ENCODE results near the gene EFCAB5. TPM values are rescaled to one million over a fixed set of nuclear protein-coding genes. Genes with fewer than 3 reads are reported as not detected.
"Not testable (repeated sequence)": the region's sequence is repeated elsewhere in the genome, so short reads cannot be mapped to it uniquely, and the experiment has no call there.

The EFCAB5 gene
- polyA plus RNA-seq, 1 donor (not counting 4 experiments of a cell fraction or from before 2014, with no cell fraction given), result 0.17 TPM

DNA sequence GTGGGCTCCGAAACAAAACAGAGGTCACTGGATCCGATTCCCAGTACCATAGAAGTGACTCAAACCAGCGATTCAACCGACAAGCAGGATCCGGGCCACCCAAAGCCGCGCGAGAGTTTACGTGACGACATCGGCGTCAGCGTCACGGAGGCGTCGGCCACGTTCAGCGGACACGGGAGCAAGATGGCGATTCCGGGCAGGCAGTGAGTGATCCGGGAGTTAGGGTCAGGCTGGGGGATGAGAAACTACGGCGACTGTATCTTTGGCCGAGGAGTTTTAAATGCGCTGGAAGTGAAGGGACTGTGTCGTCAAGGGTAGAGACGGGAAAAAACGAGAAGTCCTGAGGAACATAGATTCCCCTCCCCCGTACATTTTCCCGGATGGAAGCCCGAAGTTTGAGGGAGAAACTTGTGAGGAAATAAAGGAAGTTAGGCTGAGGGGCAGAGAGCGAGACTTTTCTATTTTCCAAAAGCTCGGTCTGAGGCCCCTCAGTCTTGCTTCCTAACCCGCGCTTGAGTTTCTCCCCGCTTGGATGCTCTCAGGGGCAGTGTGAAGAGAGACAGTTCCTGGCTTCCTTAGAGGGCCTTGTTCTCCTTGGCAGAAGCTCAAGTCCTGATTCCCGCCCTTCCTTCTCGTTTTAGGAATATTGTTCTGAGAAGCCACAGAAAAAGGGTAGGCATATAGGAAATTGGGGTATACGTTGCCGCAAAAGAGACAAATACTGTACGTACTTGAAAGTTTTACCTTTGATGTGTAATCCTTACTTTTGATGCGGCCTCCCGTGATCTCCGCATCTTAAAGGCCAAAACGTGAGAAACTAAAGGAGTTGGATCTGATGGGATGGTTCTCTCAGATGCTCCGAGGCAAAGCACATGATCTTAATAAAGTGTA is 175.5 kb downstream of the EFCAB5 start, which contains the start of gene NSRP1:
NSRP1 (plus strand) TSS at position 156 of the 891 bp plus-strand sequence; CDS start at position 184, 28 bp downstream.
- DNase-seq (ENCODE audit: low read depth, low spot score) (peak; percentile 67), FAIRE-seq (peak; percentile 96)
- Histone ChIP-seq H3K9me1 (ENCODE audit: control insufficient read depth, extremely low read depth, insufficient read depth, low read length) (no peaks in the 10 kb centered on the region), H3K4me2 (ENCODE audit: control insufficient read depth, extremely low read depth, insufficient read depth, low read depth, low read length) (peak within 1 kb of the TSS; percentile 88), H3K9me3 (ENCODE audit: control insufficient read depth, low read depth, low read length) (no peaks in the 10 kb centered on the region), H3K27me3 (ENCODE audit: control insufficient read depth, extremely low read depth, insufficient read depth, low read length) (no peaks in the 10 kb centered on the region), H4K20me1 (ENCODE audit: control insufficient read depth, extremely low read depth, insufficient read depth, low read length) (no peaks in the 10 kb centered on the region), H3K79me2 (ENCODE audit: control insufficient read depth, insufficient read depth, low read length) (peaks cover 51% of the 10 kb centered on the region), H3K9ac (ENCODE audit: control insufficient read depth, extremely low read depth, insufficient read depth, low read length) (peak within 1 kb of the TSS; percentile 99), H3K36me3 (ENCODE audit: control insufficient read depth in 2 of 2, extremely low read depth in 1 of 2, insufficient read depth in 2 of 2, low read length in 2 of 2) (peaks cover 0 to 4% of the 10 kb centered on the region in 2 experiments), H3K4me1 (ENCODE audit: control insufficient read depth, extremely low read depth, insufficient read depth, low read length) (peaks cover 7% of the 10 kb centered on the region), H3K27ac (ENCODE audit: control insufficient read depth, insufficient read depth, low read length) (peak within 1 kb of the TSS; percentile 100), H2AFZ (ENCODE audit: control insufficient read depth, low read length) (peak within 1 kb of the TSS; percentile 93), H3K4me3 (ENCODE audit: control insufficient read depth in 2 of 3, extremely low read depth in 1 of 3, insufficient read depth in 2 of 3, low read depth in 1 of 3, low read length in 3 of 3) (peak within 1 kb of the TSS; percentile 63 to 97 (median 96))
- TF ChIP-seq EZH2 (IDR thresholded peaks at IDR 0.05; ENCODE audit: low read length), result no peak
- TF ChIP-seq, protein P1, sequence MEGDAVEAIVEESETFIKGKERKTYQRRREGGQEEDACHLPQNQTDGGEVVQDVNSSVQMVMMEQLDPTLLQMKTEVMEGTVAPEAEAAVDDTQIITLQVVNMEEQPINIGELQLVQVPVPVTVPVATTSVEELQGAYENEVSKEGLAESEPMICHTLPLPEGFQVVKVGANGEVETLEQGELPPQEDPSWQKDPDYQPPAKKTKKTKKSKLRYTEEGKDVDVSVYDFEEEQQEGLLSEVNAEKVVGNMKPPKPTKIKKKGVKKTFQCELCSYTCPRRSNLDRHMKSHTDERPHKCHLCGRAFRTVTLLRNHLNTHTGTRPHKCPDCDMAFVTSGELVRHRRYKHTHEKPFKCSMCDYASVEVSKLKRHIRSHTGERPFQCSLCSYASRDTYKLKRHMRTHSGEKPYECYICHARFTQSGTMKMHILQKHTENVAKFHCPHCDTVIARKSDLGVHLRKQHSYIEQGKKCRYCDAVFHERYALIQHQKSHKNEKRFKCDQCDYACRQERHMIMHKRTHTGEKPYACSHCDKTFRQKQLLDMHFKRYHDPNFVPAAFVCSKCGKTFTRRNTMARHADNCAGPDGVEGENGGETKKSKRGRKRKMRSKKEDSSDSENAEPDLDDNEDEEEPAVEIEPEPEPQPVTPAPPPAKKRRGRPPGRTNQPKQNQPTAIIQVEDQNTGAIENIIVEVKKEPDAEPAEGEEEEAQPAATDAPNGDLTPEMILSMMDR (optimal IDR thresholded peaks at IDR 0.05 in 1 of 3, IDR thresholded peaks at IDR 0.05 in 1 of 3, conservative IDR thresholded peaks at IDR 0.05 in 1 of 3; ENCODE audit: extremely low read depth in 1 of 3, insufficient read depth in 2 of 3, low read length in 3 of 3), result no peak
- dilution Hi-C loops (cut with MboI; ENCODE audit: extremely low pct_ligation_motif_present, low sequenced_read_pairs), result no loop called here

DNA sequence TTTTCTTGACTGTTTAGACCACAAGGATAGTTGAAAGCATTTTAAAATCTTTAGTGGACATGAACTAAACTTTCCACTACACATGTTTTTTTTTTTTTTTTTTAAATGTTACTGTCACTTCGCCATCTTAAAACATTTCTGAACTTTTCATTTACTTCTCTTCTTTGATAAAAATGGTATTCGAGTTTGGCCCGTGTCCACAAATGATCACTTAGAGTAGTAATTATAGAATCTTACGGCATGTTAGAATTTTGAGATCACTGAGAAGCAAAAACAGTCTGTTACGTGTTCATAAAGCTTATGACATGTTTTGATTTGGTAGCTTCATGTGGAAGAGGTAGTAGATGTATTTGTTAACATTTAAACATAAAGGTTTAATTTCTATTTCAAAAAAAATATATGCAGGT is 176.2 kb downstream of the EFCAB5 start:
- H3K9me3 ChIP-seq (ENCODE audit: control insufficient read depth, low read depth, low read length), result no peaks in the 10 kb centered on the region
- FAIRE-seq (no peak), DNase-seq (ENCODE audit: low read depth, low spot score) (no peak)
- H3K27ac ChIP-seq (ENCODE audit: control insufficient read depth, insufficient read depth, low read length), result peak overlapping the region; percentile 100
- dilution Hi-C loops (cut with MboI; ENCODE audit: extremely low pct_ligation_motif_present, low sequenced_read_pairs), result no loop called here
- no peaks in the 10 kb centered on the region for H3K9me1 ChIP-seq (ENCODE audit: control insufficient read depth, extremely low read depth, insufficient read depth, low read length)
- H3K4me3 ChIP-seq (ENCODE audit: control insufficient read depth in 2 of 3, extremely low read depth in 1 of 3, insufficient read depth in 2 of 3, low read depth in 1 of 3, low read length in 3 of 3), result peak overlapping the region; percentile 63 to 97 (median 96)
- peaks cover 0 to 5% of the 10 kb centered on the region in 2 experiments for H3K36me3 ChIP-seq (ENCODE audit: control insufficient read depth in 2 of 2, extremely low read depth in 1 of 2, insufficient read depth in 2 of 2, low read length in 2 of 2)
- H3K4me2 ChIP-seq (ENCODE audit: control insufficient read depth, extremely low read depth, insufficient read depth, low read depth, low read length), result peak overlapping the region; percentile 88
- peaks cover 7% of the 10 kb centered on the region for H3K4me1 ChIP-seq (ENCODE audit: control insufficient read depth, extremely low read depth, insufficient read depth, low read length)
- peaks cover 58% of the 10 kb centered on the region for H3K79me2 ChIP-seq (ENCODE audit: control insufficient read depth, insufficient read depth, low read length)
- TF ChIP-seq EZH2 (IDR thresholded peaks at IDR 0.05; ENCODE audit: low read length), result no peak
- TF ChIP-seq, protein P1 (optimal IDR thresholded peaks at IDR 0.05 in 1 of 3, IDR thresholded peaks at IDR 0.05 in 1 of 3, conservative IDR thresholded peaks at IDR 0.05 in 1 of 3; ENCODE audit: extremely low read depth in 1 of 3, insufficient read depth in 2 of 3, low read length in 3 of 3), result no peak
- H3K27me3 ChIP-seq (ENCODE audit: control insufficient read depth, extremely low read depth, insufficient read depth, low read length), result no peaks in the 10 kb centered on the region
- no peak overlapping the region for H2AFZ ChIP-seq (ENCODE audit: control insufficient read depth, low read length)
- H3K9ac ChIP-seq (ENCODE audit: control insufficient read depth, extremely low read depth, insufficient read depth, low read length), result peak overlapping the region; percentile 99
- no peaks in the 10 kb centered on the region for H4K20me1 ChIP-seq (ENCODE audit: control insufficient read depth, extremely low read depth, insufficient read depth, low read length)

DNA sequence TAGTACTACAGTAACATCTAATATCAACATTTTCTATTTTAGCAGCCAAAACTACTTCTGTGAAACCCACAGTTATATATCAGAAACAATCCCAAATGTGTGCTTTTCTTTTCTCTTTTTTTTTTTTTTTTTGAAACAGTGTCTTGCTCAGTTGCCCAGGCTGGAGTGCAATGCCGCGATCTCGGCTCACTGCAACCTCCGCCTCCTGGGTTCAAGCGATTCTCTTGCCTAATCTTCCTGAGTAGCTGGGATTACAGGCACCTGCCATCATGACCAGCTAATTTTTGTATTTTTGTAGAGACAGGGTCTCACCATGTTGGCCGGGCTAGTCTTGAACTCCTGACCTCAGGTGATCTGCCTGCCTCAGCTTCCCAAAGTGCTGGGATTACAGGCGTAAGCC is 177.2 kb downstream of the EFCAB5 start:
- H3K4me1 ChIP-seq (ENCODE audit: control insufficient read depth, extremely low read depth, insufficient read depth, low read length); H3K9me1 ChIP-seq (ENCODE audit: control insufficient read depth, extremely low read depth, insufficient read depth, low read length); DNase-seq (ENCODE audit: low read depth, low spot score); dilution Hi-C loops (cut with MboI; ENCODE audit: extremely low pct_ligation_motif_present, low sequenced_read_pairs); H3K9ac ChIP-seq (ENCODE audit: control insufficient read depth, extremely low read depth, insufficient read depth, low read length); H3K4me3 ChIP-seq (ENCODE audit: control insufficient read depth in 2 of 3, extremely low read depth in 1 of 3, insufficient read depth in 2 of 3, low read depth in 1 of 3, low read length in 3 of 3); H4K20me1 ChIP-seq (ENCODE audit: control insufficient read depth, extremely low read depth, insufficient read depth, low read length); H3K27me3 ChIP-seq (ENCODE audit: control insufficient read depth, extremely low read depth, insufficient read depth, low read length); FAIRE-seq; H3K36me3 ChIP-seq (ENCODE audit: control insufficient read depth in 2 of 2, extremely low read depth in 1 of 2, insufficient read depth in 2 of 2, low read length in 2 of 2); H3K9me3 ChIP-seq (ENCODE audit: control insufficient read depth, low read depth, low read length); H2AFZ ChIP-seq (ENCODE audit: control insufficient read depth, low read length): not testable (repeated sequence)
- Histone ChIP-seq H3K79me2 (ENCODE audit: control insufficient read depth, insufficient read depth, low read length) (peaks cover 63% of the 10 kb centered on the region), H3K4me2 (ENCODE audit: control insufficient read depth, extremely low read depth, insufficient read depth, low read depth, low read length) (peak overlapping the region; percentile 88), H3K27ac (ENCODE audit: control insufficient read depth, insufficient read depth, low read length) (peak overlapping the region; percentile 100)

All from keratinocyte (primary cell).